NCI-H1930 (cell line): ENCODE results near the gene FANCC.
"Not testable (repeated sequence)": the region's sequence is repeated elsewhere in the genome, so short reads cannot be mapped to it uniquely, and the experiment has no call there.

ENCODE experiments used
- DNase-seq, 2 experiments: peaks; one replicate each; lab custom pipeline; 2025; lab: John Stamatoyannopoulos, UW

FANCC gene

DNA sequence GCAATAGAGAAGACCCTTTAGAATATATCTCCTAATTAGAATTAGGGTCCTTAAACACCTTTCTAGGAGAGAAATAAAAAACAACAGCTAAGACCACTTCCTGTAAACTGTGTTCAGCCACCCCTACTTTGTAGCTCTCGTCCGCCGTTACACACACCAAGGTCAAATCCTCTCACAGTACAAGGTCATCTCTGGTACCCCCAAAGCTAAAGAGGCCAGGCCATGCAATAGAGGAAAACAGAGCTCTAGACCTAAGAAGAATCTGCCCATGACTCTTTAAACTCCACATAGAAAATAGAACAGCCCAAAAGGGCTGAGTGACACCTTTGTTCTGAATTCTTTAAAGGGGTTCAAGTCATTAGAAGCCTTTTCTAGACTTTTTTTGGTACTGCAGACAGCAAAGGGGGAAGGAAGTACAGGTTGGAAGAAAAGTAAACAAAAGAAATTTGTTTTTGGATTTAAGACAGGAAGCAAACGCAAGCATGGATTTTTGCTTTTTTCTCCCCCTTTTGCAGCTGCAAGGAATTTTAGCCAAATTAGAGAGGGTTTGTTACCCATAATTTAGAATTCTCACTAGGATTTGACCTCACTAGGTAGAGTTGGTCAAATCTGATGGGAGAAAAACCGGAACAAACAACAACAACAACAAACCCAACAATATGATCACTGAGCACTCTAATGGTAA is 13.4 kb upstream of the FANCC start:
- DNase-seq, result no peak

DNA sequence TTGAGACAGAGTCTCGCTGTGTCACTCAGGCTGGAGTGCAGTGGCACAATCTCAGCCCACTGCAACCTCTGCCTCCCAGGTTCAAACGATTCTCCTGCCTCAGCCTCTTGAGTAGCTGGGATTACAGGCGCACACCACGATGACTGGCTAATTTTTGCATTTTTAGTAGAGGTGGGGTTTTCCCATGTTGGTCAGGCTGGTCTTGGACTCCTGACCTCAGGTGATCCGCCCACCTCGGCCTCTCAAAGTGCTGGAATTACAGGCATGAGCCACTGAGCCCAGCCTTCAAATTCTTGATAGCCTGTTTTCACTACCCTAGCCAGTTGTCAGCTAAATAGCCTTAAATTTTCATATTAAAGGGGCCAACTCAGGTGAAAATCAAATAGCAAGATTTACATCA is 11.6 kb upstream of the FANCC start:
- DNase-seq, result not testable (repeated sequence)

- DNase-seq, result no peak
Observed at GRCh38 chr9:95327239-95327865, 9.8 kb upstream of the FANCC start.

DNA sequence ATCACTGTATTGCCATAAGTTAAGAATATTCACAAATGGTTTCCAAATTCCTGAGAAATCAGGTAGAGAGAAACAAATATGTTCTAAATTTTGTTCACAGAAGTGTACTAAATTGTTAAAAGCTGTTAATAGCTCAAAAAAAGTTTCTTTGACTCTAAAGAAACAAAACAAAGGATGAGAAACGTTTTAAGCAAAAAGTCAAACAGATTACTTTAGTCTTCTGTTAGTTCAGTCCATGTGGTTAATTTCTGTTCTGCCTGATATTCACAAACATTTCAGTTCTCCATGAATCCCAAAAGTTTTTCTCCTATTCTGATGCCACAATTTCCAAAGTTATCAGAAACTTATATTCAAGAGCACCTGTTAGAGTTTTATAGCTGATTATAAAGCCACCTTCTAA is 7.7 kb upstream of the FANCC start:
- no peak for DNase-seq

- no peak for DNase-seq
Observed at GRCh38 chr9:95317893-95318211, 343 bp upstream of the FANCC start.

DNA sequence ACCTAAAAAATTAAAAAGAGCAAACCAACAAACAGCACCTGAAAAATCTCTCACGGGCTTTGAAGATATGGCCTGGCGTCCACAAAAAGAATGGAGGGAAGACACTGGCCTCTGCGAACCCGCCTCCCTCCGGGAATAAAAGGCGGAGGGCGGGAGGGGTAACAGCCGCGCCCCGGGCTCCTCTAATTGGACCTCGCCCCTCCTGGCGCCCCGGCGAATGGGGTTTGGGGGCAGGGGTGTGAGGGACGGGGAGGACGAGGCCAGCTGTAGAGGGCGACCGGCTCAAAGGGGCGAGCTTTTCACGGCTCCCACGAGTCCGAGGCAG is 753 bp downstream of the FANCC start:
- DNase-seq, result peak; percentile 70 to 72

DNA sequence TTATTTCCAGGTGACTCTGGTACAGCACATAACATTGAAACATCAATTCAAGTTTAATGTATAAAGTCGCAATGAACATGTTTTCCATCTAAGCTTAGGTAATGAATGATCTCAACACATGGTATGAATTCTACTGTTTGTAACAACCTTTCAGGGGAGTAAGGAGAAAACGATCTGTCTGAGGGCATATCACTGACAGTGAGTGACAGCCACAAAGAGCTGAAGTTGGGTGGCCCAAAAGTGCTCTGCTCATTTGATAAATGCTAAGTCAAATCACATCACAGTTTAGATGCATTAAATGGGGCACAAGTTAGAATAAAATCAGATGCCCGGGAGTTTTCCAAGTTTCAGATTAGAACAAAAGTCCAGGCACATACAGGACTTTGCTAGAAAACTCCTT is 1.2 kb downstream of the FANCC start:
- no peak for DNase-seq

DNA sequence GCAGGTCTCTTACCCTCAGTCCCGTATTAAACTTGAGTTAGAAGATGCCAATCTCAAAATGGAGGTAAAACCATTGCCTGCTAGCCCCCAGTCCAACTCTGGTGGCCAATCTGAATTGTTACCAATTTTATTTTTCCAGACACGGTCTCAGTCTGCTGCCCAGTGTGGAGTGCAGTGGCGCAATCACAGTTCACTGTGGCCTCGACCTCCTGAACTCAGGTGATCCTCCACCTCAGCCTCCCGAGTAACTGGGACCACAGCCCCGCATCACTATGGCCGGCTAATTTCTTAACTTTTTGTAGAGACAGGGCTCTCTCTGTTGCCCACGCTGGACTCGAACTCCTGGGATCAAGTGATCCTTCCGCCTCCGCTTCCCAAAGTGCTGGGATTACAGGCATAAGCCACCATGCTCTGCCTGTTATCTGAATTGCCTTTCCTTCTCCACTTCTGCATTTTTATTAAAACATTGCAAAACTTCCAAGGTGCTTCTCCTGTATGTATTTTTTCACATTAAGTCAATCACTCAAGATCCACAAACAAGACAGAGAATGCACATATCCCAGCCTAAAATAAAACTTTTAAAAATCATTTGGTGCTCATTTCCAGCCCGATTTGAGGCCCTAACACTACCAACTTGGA is 2.3 kb downstream of the FANCC start:
- no peak for DNase-seq

DNA sequence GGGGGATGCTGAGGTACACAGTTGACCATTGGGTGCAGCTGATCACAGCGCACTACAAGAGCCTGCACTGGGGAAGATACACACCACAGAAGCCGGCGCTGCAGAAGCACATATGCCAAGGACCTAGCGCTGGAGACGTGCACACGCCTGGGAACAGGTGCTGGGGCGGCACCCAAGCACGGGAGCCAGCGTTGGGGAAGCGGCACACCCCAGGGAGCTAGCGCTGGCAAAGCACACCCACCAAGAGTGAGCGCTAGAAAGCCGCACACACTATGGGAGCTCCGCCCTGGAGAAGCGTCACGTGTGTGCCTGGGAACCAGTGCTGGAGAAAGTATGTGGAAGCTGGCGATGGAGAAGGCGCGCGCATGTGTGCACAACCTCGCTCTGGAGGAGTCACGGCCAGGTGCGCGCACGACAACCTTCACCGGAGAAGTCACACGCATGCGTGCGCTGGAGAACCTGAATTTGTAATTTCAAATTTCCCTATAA is 4.5 kb downstream of the FANCC start:
- peak; percentile 35 for DNase-seq

- no peak for DNase-seq
Observed at GRCh38 chr9:95311961-95312360, 5.5 kb downstream of the FANCC start.

DNA sequence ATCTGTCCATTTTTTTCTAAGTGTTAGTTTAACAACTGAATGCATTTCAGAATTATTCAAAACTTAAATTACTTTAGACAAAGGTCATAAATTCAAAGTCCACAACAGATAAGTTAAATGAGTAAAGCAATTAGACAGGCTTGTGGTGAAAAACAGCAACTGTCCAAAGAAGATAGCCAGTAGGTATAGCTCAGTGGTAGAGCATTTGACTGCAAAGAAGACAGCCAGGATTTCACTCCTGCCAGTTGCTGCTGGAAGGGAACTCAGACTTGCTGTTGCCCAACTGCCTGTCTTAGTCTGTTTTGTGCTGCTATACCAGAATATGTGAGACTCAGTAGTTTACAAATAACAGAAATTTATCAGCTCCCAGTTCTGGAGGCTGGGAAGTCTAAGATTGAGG is 10.0 kb downstream of the FANCC start:
- no peak for DNase-seq

DNA sequence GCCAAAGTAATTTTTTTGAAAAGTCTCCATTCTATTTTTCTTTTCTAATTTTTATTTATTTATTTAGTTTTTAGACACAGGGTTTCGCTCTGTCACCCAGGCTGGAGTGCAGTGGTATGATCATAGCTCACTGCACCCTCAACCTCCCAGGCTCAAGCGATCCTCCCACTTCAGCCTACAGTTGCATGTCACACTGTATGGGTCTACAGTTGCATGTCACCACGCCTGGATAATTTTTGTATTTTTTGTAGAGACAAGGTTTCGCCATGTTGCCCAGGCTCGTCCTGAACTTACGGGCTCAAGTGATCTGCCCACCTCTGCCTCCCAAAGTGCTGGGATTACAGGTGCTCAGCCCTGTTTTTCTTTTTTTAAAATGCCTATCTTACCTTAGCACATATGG is 10.7 kb downstream of the FANCC start:
- no peak for DNase-seq

DNA sequence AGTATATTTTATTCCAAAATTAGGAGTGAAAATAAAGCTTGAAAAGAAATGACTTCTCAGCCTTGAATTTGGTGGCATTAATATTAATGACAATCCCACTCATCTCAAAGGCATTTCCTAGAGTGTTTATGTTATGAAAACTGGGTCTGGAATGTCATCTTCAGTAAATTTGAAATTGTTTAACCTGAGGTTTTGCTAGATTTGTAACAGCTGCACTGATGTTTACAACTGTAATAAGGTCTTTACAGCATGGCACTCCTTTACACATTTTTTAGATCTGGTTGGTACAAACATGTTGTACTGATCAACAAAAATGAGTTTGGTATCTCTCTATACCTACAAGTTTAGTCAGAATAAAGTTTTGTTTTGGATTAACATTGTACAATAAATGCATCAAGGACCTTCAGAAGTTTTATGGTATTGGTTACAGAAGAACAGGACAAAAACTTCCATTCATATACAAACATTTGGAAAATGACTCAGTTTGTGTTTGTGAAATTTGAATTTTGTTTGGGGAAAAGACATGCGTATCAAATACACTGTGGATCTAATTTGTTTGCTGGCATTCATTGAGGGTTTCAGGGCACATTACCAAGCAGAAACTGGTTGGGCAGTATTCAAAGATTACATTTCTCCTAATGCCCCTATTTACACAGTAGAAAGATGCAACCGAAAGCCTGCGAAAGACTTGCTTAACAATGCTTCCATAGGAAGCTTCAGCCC is 11.6 kb downstream of the FANCC start:
- peak in 1 of 2 experiments; percentile 15 for DNase-seq

DNA sequence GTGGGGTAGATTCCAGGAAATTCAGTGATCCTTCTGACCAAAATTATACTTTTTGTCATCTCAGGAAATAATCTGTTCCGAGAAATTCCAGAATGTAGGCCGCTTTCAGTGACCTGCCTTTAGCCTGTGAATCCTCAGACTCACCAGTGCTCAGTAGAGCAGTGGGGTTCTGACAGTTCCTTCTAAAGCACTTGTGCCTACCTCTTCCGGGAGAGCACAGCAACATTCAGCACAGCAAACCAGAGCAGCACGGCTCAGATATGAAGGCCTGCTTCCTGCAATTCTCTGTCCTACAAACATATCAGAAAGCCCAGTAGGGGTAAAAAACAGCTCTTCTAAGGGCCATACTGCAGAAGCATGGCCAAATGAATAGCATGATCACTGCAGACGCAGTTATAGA is 15.0 kb downstream of the FANCC start:
- no peak for DNase-seq

GRCh38 chr9:95297760-95298159 is 19.7 kb downstream of the FANCC start:
- no peak for DNase-seq

GRCh38 chr9:95297316-95297715 is 20.2 kb downstream of the FANCC start:
- DNase-seq, result no peak

DNA sequence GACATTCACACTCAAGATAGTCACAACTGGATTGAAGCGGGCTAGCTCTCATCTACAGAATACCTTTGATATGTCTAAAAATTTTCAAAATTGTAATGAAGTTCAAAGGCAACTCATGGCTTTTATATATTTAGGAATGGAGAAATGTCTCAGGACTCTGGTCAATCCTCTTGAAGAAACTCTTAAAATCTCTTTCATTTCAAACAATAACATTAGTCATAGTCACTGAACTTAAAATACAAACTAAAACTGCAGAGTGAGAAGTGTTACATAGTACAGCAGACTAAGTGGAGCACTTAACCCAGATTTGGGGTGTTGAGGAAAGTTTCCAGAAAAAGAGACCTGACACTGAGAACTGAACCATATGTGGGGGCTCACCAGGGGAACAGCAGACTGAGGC is 20.7 kb downstream of the FANCC start:
- DNase-seq, result no peak

DNA sequence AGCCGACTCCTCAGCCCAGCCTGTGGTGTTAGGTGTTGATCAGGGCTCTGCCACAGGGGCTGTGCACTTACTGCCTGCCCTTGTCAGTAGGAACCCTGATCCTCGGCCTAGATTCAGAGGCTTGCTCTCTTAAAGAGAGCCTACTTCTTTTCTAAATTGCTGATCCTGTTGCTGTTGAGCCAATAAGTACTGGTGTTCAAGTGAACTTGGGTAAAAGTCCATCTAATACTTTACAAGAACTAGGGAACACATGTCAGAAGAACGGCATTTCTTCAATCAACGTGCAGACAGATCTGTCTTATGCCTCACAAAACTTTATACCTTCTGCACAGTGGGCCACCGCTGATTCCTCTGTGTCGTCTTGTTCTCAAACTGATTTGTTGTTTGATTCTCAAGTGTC is 24.2 kb downstream of the FANCC start:
- DNase-seq, result not testable (repeated sequence)

GRCh38 chr9:95292226-95292625 is 25.3 kb downstream of the FANCC start:
- no peak for DNase-seq

- DNase-seq, result no peak
Observed at GRCh38 chr9:95286151-95286550, 31.4 kb downstream of the FANCC start.

DNA sequence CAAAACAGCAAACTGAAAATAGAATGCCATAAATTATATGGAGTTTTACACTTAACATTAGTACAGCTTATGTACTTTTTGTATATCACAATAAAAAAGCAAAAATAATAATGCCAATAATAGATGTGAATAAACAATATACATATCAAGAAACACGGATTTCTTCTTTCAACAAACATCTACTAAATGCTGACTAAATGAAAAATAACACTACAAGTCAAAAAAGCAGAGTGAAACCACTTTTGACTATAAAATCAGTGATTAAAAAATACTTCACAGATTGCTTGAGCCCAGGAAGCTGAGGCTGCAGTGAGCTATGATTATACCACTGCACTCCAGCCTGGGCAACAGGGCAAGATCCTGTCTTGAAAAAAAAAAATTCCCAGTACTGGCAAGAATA is 32.2 kb downstream of the FANCC start:
- no peak for DNase-seq

GRCh38 chr9:95284162-95285080 is 33.1 kb downstream of the FANCC start:
- no peak for DNase-seq
